Measurements from ENCODE around the gene ADAM8.
"Not testable (repeated sequence)": the region's sequence is repeated elsewhere in the genome, so short reads cannot be mapped to it uniquely, and the experiment has no call there.

Gene ADAM8

GRCh38 chr10:133276435-133277201, at the start of gene ADAM8:
TSS of gene ADAM8 (minus strand) at chr10:133276868. CDS start at chr10:133276817, 51 bp downstream.
- DNase-seq = no peak

- DNase-seq = no peak
These were observed 49.5 kb upstream of the ADAM8 start for GRCh38 chr10:133326223-133326551.

- no peak for DNase-seq
These were observed 49.0 kb upstream of the ADAM8 start for GRCh38 chr10:133325440-133326222.

- DNase-seq = no peak
These were observed 48.2 kb upstream of the ADAM8 start for GRCh38 chr10:133324857-133325260.

- peak; percentile 32 for DNase-seq
These were observed 47.6 kb upstream of the ADAM8 start for GRCh38 chr10:133324198-133324792.

- not testable (repeated sequence) for DNase-seq
These were observed 45.5 kb upstream of the ADAM8 start for GRCh38 chr10:133322064-133322709.

- not testable (repeated sequence) for DNase-seq
These were observed 44.3 kb upstream of the ADAM8 start for GRCh38 chr10:133320852-133321422.

GRCh38 chr10:133318494-133319127, 41.9 kb upstream of the ADAM8 start:
- DNase-seq = no peak

GRCh38 chr10:133316732-133317131, 40.1 kb upstream of the ADAM8 start:
- DNase-seq = no peak

- no peak for DNase-seq
These were observed 39.6 kb upstream of the ADAM8 start for GRCh38 chr10:133316266-133316665.

- no peak for DNase-seq
These were observed 39.2 kb upstream of the ADAM8 start for GRCh38 chr10:133315847-133316246.

- DNase-seq = no peak
These were observed 38.2 kb upstream of the ADAM8 start for GRCh38 chr10:133314911-133315310.

- DNase-seq = no peak
These were observed 36.5 kb upstream of the ADAM8 start for GRCh38 chr10:133313192-133313591.

- DNase-seq = no peak
These were observed 36.1 kb upstream of the ADAM8 start for GRCh38 chr10:133312769-133313145.

GRCh38 chr10:133312016-133312768, 35.5 kb upstream of the ADAM8 start:
- no peak for DNase-seq

GRCh38 chr10:133311570-133311969, 34.9 kb upstream of the ADAM8 start:
- DNase-seq = no peak

- no peak for DNase-seq
These were observed 34.1 kb upstream of the ADAM8 start for GRCh38 chr10:133310789-133311188.

GRCh38 chr10:133310399-133310755, 33.7 kb upstream of the ADAM8 start:
- DNase-seq = no peak

GRCh38 chr10:133309720-133310398, 33.2 kb upstream of the ADAM8 start:
- DNase-seq = no peak

- peak; percentile 77 for DNase-seq
These were observed 32.5 kb upstream of the ADAM8 start for GRCh38 chr10:133309100-133309719.
